ENCODE data around the gene GBX1.

Gene GBX1

GRCh38 chr7:151193203-151193978 is 25.9 kb upstream of the GBX1 start:
- no peak for DNase-seq

- DNase-seq = no peak
These were observed 24.6 kb upstream of the GBX1 start for GRCh38 chr7:151192002-151192539.

- no peak for DNase-seq
These were observed 24.1 kb upstream of the GBX1 start for GRCh38 chr7:151191544-151191943.

GRCh38 chr7:151189038-151189437 is 21.5 kb upstream of the GBX1 start:
- no peak for DNase-seq

- DNase-seq = no peak
These were observed 20.7 kb upstream of the GBX1 start for GRCh38 chr7:151188252-151188542.

GRCh38 chr7:151187409-151188251 is 20.1 kb upstream of the GBX1 start:
- no peak for DNase-seq

GRCh38 chr7:151186640-151187408 is 19.3 kb upstream of the GBX1 start, which contains the start of gene ASB10:
ASB10 (minus strand) TSS chr7:151187250; CDS start chr7:151187130, 120 bp downstream.
- no peak for DNase-seq

GRCh38 chr7:151185762-151186639 is 18.5 kb upstream of the GBX1 start:
- DNase-seq = no peak

GRCh38 chr7:151181011-151181431 is 13.5 kb upstream of the GBX1 start:
- no peak for DNase-seq

GRCh38 chr7:151179946-151180345 is 12.5 kb upstream of the GBX1 start:
- no peak for DNase-seq

GRCh38 chr7:151179287-151179860 is 11.9 kb upstream of the GBX1 start:
- no peak for DNase-seq

GRCh38 chr7:151178831-151179230 is 11.3 kb upstream of the GBX1 start:
- DNase-seq = no peak

- no peak for DNase-seq
These were observed 10.7 kb upstream of the GBX1 start for GRCh38 chr7:151178236-151178635.

GRCh38 chr7:151177310-151177709 is 9.8 kb upstream of the GBX1 start:
- DNase-seq = no peak

- no peak for DNase-seq
These were observed 8.9 kb upstream of the GBX1 start for GRCh38 chr7:151176401-151176800.

- DNase-seq = no peak
These were observed 8.4 kb upstream of the GBX1 start for GRCh38 chr7:151175793-151176311.

GRCh38 chr7:151175047-151175792 is 7.7 kb upstream of the GBX1 start:
- DNase-seq = no peak

GRCh38 chr7:151174246-151175046 is 7.0 kb upstream of the GBX1 start:
- DNase-seq = peak; percentile 20

GRCh38 chr7:151173386-151174245 is 6.1 kb upstream of the GBX1 start:
- DNase-seq = no peak
